ENCODE measurements around the gene OPN1MW3.

Gene OPN1MW3

DNA sequence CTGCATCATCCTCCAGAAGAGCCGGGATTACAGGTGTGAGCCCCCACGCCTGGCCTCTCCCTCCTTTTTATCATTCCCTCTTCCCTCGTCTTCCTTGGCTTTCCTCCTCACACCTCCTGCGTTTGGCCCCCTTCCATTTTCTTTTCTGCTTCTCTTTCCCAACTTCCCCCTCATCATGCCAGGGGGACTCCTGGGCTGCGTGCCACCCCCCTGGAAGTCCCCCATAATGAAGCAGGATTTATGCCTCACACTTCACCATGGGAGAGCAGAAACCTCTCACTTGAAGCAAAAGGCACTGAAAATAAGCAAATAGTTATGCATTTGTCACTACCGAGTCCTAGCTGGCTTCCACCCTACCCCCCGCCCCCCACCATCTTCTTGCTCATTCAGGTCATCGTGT lies 46.1 kb downstream of the OPN1MW3 start:
- ChIA-PET POLR2A (ENCODE audit: low non-redundant PET) (no interaction called here), CTCF (no interaction called here)
- TF ChIP-seq, protein P1, sequence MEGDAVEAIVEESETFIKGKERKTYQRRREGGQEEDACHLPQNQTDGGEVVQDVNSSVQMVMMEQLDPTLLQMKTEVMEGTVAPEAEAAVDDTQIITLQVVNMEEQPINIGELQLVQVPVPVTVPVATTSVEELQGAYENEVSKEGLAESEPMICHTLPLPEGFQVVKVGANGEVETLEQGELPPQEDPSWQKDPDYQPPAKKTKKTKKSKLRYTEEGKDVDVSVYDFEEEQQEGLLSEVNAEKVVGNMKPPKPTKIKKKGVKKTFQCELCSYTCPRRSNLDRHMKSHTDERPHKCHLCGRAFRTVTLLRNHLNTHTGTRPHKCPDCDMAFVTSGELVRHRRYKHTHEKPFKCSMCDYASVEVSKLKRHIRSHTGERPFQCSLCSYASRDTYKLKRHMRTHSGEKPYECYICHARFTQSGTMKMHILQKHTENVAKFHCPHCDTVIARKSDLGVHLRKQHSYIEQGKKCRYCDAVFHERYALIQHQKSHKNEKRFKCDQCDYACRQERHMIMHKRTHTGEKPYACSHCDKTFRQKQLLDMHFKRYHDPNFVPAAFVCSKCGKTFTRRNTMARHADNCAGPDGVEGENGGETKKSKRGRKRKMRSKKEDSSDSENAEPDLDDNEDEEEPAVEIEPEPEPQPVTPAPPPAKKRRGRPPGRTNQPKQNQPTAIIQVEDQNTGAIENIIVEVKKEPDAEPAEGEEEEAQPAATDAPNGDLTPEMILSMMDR (conservative IDR thresholded peaks at IDR 0.05; ENCODE audit: low read depth), result no peak
- H3K27ac ChIP-seq, result no peak overlapping the region
- DNase-seq (ENCODE audit: low spot score), result no peak

- CTCF ChIA-PET, result interaction anchor here (0.5 kb wide), 1 partner anchor 10 kb away, joined by 4 read pairs; no protein-coding TSS in a partner anchor
Observed at GRCh38 chrX:154304846-154305245, 47.5 kb downstream of the OPN1MW3 start.

GRCh38 chrX:154305541-154306205 lies 48.3 kb downstream of the OPN1MW3 start:
- TF ChIP-seq, protein P1 (conservative IDR thresholded peaks at IDR 0.05; ENCODE audit: low read depth), result no peak
- CTCF ChIA-PET, result interaction anchor here (0.5 kb wide), 1 partner anchor 9 kb away, joined by 4 read pairs; no protein-coding TSS in a partner anchor
- no peak overlapping the region for H3K27ac ChIP-seq
- POLR2A ChIA-PET (ENCODE audit: low non-redundant PET), result no interaction called here
- no peak for DNase-seq (ENCODE audit: low spot score)

More at GRCh38 chrX:154304846-154305245, 47.5 kb downstream of the OPN1MW3 start:
- no peak overlapping the region for H3K27ac ChIP-seq
- POLR2A ChIA-PET (ENCODE audit: low non-redundant PET), result no interaction called here
- TF ChIP-seq, protein P1 (conservative IDR thresholded peaks at IDR 0.05; ENCODE audit: low read depth), result no peak
- DNase-seq (ENCODE audit: low spot score), result no peak

DNA sequence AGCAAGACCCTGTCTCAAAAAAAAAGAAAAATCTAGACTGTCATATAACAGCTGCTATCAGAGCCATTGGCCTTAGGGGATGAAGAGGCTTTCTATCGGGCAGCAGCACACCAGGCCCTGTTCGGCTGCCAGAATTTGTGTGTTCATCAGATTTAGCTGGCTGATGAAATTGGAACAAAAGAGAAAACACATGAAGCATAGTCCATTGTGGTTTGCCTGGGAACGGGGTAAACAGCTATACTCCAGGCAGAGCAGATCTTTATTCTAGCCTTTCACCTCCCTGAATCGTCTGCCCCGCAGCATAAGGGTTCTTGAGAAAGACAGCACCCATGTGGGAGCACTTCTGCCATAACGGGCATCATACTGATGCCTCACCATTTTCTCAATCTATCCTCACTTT lies 49.8 kb downstream of the OPN1MW3 start:
- ChIA-PET POLR2A (ENCODE audit: low non-redundant PET) (no interaction called here), CTCF (no interaction called here)
- DNase-seq (ENCODE audit: low spot score), result no peak
- no peak overlapping the region for H3K27ac ChIP-seq
- TF ChIP-seq, protein P1 (conservative IDR thresholded peaks at IDR 0.05; ENCODE audit: low read depth), result no peak

GRCh38 chrX:154308108-154308946 lies 50.9 kb downstream of the OPN1MW3 start:
- CTCF ChIA-PET, result interaction anchor here (0.5 to 1.4 kb wide), 4 partner anchors 14 to 172 kb away, joined by 3 to 4 read pairs (median 4); partner anchors contain the start of gene TEX28
- no peak overlapping the region for H3K27ac ChIP-seq
- TF ChIP-seq, protein P1 (conservative IDR thresholded peaks at IDR 0.05; ENCODE audit: low read depth), result peak; percentile 58
- POLR2A ChIA-PET (ENCODE audit: low non-redundant PET), result no interaction called here
- peak; percentile 27 for DNase-seq (ENCODE audit: low spot score)

- ChIA-PET CTCF (interaction anchor here (1.4 kb wide), 1 partner anchor 64 kb away, joined by 4 read pairs; no protein-coding TSS in a partner anchor), POLR2A (ENCODE audit: low non-redundant PET) (no interaction called here)
- DNase-seq (ENCODE audit: low spot score), result no peak
- no peak overlapping the region for H3K27ac ChIP-seq
- TF ChIP-seq, protein P1 (conservative IDR thresholded peaks at IDR 0.05; ENCODE audit: low read depth), result no peak
Observed at GRCh38 chrX:154309041-154309775, 51.8 kb downstream of the OPN1MW3 start.

Data from RWPE1 (cell line).